ENCODE results near the gene CHRD. TPM values are rescaled to one million over a fixed set of nuclear protein-coding genes. Genes with fewer than 3 reads are reported as not detected.

The CHRD gene
- total RNA-seq (2022; extraction: Qiagen RNA extraction; ENCODE audit: low read depth) = 0.10 to 0.17 TPM (median 0.16 TPM) in 5 replicates

DNA sequence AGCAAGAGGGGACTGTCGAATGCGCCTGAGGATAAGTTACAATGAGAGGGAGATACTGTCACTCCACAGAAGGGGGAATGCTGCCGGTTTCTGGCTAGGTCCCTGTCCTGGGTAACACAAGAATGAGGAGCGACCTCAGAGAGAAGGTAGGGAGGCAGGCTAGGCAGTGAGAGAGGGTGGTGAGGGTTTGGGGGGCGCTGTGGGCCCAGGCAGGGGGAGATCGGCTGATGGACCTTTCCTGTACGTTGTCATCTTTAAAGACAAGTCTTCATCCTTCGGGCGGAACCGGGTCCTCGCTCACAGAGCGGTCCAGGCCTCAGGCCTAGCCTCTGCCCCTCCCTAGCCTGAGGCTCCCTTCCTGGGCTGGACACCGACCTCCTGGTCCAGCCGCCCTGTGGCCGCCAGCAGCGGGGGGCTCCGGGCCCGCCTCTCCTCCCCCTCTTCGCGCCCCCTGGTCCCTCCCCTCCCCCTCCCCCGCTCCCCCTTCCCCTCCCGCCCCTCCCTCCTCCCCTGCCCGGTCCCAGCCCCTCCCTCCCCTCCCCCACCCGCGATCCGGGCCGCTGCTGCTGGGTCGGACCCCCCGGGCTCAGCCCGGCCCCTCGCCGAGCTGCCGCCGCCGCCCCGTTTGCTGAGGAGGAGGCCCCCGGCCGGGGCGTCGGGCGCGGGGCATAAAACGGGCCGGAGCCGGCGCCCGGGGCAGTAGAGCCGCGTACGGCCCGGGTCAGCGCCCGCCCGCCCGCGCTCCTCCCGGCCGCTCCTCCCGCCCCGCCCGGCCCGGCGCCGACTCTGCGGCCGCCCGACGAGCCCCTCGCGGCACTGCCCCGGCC lies at the start of gene CHRD:
Gene CHRD (plus strand): TSS at position 697 of the 827 bp plus-strand sequence. CDS start 265 bp downstream, outside the sequence.

DNA sequence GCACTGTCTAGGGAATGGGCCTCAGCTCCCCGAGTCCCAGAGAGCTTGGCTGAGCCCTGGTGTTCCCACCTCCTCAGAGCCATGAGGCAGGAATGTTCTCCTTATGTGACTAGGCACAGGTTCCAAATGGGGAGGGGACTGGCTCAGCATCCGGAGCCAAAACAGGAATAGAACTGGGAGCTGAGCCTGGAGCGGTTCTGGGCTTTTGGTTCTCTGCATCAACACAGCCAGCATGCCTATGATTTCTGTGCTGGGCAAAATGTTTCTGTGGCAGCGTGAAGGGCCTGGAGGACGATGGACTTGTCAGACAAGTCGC lies 42.5 kb upstream of the CHRD start, which contains the start of gene FAM131A:
Gene FAM131A (plus strand): TSS at position 202 of the 316 bp plus-strand sequence. CDS start 31 bp downstream, at position 233.

DNA sequence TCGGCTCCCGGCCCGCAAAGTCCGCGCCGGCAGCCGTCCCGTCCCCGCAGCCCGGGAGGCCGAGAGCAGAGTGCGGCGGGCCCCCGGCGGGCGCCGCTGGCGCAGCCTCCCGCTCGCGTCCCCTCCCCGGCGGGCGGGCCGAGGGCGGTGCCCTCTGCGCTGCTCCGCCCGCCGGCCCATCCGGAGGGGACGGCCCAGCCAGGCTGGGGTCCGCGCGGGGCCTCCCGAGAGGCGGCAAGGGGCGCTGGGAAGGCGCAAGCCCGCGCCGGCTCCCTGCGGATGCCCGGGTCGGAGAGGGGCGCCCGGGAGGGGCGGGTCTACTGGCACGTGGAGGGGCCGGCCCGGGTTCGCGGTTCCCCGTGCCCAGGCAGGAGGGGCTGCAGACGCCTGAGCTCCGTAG lies 18.3 kb upstream of the CHRD start, which contains the start of the genes CLCN2 and POLR2H:
Gene CLCN2 (minus strand): TSS at position 74 of the 400 bp plus-strand sequence. CDS start 126 bp downstream, outside the sequence.
Gene POLR2H (plus strand): TSS at position 179 of the 400 bp plus-strand sequence. CDS start 1,783 bp downstream, outside the sequence.

DNA sequence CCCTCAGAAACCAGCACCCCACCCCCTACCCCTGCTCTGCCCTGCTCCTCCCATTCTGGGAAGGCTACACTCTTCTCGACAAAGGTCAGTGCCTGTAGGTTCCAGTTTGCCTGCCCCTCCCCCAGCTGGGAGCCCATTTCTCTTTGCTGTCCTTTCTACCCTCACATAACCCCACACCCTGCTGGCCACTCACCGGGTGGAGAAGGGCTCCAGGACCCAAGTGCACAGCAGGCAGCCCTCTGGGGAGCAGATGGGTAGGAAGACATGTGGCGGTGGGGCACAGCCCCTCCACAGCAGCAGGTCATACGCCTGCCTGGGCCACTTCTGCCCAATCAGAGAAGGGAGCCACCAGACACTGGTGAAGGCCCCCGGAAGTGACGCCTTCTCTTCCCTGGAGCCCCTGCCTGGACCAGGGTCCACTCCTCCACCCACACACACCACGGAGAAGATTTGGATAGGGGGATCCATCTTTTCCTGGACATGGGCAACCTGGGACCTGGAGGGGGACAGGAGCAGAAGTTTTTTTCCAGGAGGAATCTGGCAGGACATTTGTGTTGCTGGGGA lies 1.9 kb upstream of the CHRD start, which contains the start of gene THPO:
Gene THPO (minus strand): TSS at position 326 of the 564 bp plus-strand sequence. CDS start 1,948 bp downstream, outside the sequence.

Other genes starting within 250 kb of the CHRD start
- 26.5 to 31.2 TPM (median 30.9 TPM) in 5 replicates for gene EIF2B5, start 244.7 kb upstream of the CHRD start, total RNA-seq (2022; extraction: Qiagen RNA extraction; ENCODE audit: low read depth)
- gene DVL3, start 224.7 kb upstream of the CHRD start, total RNA-seq (2022; extraction: Qiagen RNA extraction; ENCODE audit: low read depth) = 18.3 to 29.0 TPM (median 24.6 TPM) in 5 replicates
- gene AP2M1, start 205.2 kb upstream of the CHRD start, total RNA-seq (2022; extraction: Qiagen RNA extraction; ENCODE audit: low read depth) = 296 to 327 TPM (median 312 TPM) in 5 replicates
- gene ABCF3, start 193.9 kb upstream of the CHRD start, total RNA-seq (2022; extraction: Qiagen RNA extraction; ENCODE audit: low read depth) = 32.6 to 37.7 TPM (median 33.9 TPM) in 5 replicates
- 0.38 to 0.56 TPM (median 0.48 TPM) in 5 replicates for gene VWA5B2, start 150.5 kb upstream of the CHRD start, total RNA-seq (2022; extraction: Qiagen RNA extraction; ENCODE audit: low read depth)
- gene ALG3, start 131.1 kb upstream of the CHRD start, total RNA-seq (2022; extraction: Qiagen RNA extraction; ENCODE audit: low read depth) = 63.7 to 82.1 TPM (median 70.1 TPM) in 5 replicates
- gene EEF1AKMT4, start 130.4 kb upstream of the CHRD start, total RNA-seq (2022; extraction: Qiagen RNA extraction; ENCODE audit: low read depth) = 11.0 to 13.5 TPM (median 12.2 TPM) in 5 replicates
- 0.90 to 1.7 TPM (median 1.1 TPM) in 5 replicates for gene CAMK2N2, start 118.5 kb upstream of the CHRD start, total RNA-seq (2022; extraction: Qiagen RNA extraction; ENCODE audit: low read depth)
- not detected in 5 replicates for gene ECE2, start 104.0 kb upstream of the CHRD start, total RNA-seq (2022; extraction: Qiagen RNA extraction; ENCODE audit: low read depth)
- gene PSMD2, start 80.8 kb upstream of the CHRD start, total RNA-seq (2022; extraction: Qiagen RNA extraction; ENCODE audit: low read depth) = 315 to 419 TPM (median 334 TPM) in 5 replicates
- gene EIF4G1, start 65.4 kb upstream of the CHRD start, total RNA-seq (2022; extraction: Qiagen RNA extraction; ENCODE audit: low read depth) = 252 to 292 TPM (median 278 TPM) in 5 replicates
- 8.9 to 10.6 TPM (median 10.4 TPM) in 5 replicates for gene FAM131A, start 42.5 kb upstream of the CHRD start, total RNA-seq (2022; extraction: Qiagen RNA extraction; ENCODE audit: low read depth)
- 4.7 to 5.4 TPM (median 5.2 TPM) in 5 replicates for gene CLCN2, start 18.4 kb upstream of the CHRD start, total RNA-seq (2022; extraction: Qiagen RNA extraction; ENCODE audit: low read depth)
- gene POLR2H, start 18.3 kb upstream of the CHRD start, total RNA-seq (2022; extraction: Qiagen RNA extraction; ENCODE audit: low read depth) = 73.1 to 83.9 TPM (median 75.8 TPM) in 5 replicates
- gene THPO, start 1.8 kb upstream of the CHRD start, total RNA-seq (2022; extraction: Qiagen RNA extraction; ENCODE audit: low read depth) = not detected in 5 replicates
- 0.30 to 0.95 TPM (median 0.37 TPM) in 5 replicates for gene EPHB3, start 181.7 kb downstream of the CHRD start, total RNA-seq (2022; extraction: Qiagen RNA extraction; ENCODE audit: low read depth)

Measured in A549 treated with DMSO at 1 μM for 4 hours (cell line).